Measurements from ENCODE around the gene CFAP119.

The CFAP119 gene

DNA sequence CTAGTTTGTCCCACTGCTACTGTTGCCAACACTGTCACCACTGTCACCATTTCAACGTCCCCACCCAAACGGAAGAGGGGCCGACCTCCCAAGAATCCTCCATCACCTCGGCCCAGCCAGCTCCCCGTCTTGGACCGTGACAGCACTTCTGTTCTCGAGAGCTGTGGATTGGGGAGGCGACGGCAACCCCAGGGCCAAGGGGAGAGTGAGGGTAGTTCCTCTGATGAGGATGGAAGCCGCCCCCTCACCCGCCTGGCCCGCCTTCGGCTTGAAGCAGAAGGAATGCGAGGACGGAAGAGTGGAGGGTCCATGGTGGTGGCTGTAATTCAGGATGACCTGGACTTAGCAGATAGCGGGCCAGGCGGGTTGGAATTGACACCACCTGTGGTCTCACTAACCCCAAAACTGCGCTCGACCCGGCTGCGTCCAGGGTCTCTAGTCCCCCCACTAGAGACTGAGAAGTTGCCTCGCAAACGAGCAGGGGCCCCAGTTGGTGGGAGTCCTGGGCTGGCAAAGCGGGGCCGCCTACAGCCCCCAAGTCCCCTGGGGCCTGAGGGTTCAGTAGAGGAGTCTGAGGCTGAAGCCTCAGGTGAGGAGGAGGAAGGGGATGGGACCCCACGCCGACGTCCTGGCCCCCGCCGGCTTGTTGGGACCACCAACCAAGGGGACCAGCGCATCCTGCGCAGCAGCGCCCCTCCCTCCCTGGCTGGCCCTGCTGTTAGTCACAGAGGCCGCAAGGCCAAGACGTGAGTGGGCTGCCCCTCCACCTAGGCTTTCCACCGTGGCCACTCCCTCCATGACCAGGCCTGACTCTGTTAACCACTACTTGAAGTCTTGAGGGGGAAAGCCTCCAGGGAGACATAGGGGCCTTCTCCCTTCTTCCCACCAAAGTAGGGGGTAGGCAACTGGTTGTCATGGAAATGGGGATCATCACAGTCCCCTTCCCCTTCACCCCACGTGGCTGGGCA lies 22.6 kb downstream of the CFAP119 start:
- DNase-seq, result no peak

DNA sequence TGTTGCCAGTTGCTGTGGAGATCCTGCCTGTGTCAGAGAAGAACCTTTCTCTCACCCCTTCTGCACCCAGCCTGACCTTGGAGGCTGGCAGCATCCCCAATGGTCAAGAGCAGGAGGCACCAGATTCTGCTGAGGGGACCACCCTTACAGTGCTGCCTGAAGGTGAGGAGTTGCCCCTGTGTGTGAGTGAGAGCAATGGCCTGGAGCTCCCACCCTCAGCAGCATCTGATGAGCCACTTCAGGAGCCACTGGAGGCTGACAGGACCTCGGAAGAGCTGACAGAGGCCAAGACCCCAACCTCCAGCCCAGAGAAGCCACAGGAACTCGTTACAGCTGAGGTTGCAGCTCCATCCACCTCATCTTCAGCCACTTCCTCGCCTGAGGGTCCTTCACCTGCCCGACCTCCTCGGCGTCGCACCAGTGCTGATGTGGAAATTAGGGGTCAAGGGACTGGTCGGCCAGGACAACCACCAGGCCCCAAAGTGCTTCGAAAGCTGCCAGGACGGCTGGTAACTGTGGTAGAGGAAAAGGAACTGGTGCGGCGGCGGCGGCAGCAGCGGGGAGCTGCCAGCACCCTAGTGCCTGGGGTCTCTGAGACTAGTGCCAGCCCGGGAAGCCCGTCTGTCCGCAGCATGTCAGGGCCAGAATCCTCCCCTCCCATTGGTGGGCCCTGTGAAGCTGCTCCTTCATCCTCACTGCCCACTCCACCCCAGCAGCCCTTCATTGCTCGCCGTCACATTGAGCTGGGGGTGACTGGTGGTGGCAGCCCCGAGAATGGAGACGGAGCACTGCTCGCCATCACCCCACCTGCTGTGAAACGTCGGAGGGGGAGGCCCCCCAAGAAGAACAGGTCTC lies 23.8 kb downstream of the CFAP119 start:
- no peak for DNase-seq

DNA sequence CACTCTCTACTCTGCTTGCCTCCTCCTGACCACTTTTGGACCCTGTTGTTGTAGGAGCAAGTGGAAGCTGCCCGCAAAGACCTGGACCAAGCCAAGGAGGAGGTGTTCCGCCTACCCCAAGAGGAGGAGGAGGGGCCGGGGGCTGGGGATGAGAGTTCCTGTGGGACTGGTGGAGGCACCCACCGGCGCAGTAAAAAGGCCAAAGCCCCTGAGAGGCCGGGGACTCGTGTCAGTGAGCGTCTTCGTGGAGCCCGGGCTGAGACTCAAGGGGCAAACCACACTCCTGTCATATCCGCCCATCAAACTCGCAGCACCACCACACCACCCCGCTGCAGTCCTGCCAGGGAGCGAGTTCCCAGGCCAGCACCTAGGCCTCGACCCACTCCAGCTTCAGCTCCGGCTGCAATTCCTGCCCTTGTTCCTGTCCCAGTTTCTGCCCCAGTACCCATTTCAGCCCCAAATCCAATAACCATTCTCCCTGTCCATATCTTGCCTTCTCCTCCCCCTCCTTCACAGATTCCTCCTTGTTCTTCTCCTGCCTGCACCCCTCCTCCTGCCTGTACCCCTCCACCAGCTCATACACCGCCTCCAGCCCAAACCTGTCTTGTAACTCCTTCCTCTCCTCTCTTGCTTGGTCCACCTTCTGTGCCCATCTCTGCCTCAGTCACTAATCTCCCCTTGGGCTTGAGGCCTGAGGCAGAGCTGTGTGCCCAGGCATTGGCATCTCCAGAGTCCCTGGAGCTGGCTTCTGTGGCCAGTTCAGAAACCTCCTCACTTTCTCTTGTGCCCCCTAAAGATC lies 24.7 kb downstream of the CFAP119 start:
- no peak for DNase-seq

DNA sequence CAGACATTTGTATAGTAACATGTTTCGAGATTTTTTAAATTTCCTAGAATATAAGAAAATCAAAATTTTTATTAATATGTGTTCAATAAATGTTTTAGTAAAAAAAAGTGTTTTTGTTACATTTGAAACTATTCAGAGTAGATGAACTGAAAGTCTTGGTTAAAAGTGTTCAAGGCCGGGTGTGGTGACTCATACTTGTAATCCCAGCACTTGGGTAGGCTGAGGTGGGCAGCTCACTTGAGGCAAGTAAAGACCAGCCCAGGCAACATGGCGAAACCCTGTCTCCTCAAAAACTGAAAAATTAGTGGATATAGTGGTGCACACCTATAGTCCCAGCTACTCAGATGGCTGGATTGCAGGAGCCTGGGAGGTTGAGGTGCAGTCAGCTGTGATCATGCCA lies 30.5 kb downstream of the CFAP119 start:
- DNase-seq, result no peak

DNA sequence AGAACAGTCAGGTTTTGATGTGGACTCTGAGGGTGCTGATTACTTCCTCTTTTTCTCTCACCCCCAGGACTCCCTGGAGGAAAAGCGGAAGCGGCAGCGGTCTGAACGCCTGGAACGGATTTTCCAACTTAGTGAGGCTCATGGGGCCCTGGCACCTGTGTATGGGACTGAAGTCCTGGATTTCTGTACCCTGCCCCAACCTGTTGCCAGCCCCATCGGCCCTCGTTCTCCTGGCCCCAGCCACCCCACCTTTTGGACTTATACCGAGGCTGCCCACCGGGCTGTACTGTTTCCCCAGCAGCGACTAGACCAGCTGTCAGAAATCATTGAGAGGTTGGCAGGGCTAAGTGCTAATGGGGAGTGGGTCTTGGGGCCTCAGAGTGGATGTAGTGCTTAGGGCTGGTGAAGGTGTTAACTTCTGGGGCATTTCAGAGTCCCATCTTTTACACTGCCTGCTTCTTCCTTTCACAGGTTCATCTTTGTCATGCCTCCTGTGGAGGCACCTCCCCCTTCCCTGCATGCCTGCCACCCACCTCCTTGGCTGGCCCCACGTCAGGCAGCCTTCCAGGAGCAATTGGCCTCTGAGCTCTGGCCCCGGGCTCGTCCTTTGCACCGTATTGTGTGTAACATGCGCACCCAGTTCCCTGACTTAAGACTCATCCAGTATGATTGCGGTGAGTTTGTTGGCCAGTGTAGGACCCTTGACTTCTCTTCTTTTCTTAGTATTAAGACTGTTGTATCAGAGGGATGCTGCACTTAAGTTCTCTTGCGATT lies 32.8 kb downstream of the CFAP119 start:
- DNase-seq, result no peak

DNA sequence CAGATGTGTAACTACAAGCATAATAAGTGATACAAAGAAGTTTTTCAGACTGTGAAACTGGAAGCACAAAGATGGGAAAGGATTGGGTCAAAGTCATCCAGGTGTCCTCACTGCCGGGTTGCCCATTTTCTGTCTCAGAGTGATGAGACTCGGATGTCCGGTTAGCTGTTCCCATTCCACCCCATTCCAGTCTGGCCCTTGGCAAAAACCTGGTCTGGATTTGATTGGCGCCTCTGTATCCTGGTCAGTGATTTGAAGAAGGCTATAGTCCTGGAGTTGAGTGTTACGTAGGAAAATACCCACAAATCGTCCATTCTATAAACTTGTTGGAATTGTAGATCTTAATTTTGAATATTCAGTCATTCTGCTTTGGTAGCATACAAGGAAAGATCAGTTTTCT lies 33.5 kb downstream of the CFAP119 start:
- no peak for DNase-seq

DNA sequence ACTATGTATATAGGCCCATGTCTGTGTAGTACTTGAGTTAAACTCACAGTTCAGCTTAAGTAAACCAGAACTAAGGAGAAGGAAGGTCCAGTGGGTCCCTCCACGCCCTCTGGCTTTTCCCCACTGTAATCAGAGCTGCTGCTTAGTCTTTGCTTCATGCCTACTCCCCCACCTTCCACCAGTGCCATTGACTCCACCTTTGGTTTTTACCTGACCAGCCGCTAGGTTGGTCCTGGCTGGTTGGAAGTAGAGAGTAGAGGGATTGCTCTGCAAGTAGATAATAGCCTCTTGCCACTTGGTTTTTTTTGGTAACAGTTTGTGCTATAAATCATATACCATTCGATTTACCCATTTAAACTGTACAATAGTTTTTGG lies 36.5 kb downstream of the CFAP119 start:
- DNase-seq, result no peak

DNA sequence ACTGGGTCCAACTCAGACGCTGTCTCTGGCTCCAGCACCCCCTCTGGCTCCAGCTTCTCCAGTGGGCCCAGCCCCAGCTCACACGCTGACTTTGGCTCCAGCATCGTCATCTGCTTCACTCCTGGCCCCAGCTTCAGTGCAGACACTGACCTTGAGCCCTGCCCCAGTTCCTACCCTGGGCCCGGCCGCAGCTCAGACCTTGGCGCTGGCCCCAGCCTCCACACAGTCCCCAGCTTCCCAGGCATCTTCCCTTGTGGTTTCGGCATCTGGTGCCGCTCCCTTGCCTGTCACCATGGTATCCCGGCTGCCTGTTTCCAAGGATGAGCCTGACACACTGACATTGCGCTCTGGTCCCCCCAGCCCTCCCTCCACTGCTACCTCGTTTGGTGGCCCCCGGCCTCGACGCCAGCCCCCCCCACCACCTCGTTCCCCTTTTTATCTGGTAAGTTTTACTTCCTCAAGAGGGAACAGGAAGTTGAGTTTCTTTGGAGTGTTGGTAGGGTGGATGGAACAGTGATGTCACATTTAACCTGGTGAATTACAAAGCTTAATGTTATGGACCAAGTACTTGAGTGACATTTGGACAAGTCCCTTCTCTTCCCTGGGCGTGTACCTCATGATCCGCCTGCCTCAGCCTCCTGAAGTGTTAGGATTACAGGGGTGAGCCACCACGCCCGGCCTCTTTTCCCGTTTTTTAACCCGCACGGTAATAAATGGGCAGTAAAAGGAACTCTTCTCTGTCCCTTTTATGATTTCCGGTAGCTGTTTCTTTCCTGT lies 37.0 kb downstream of the CFAP119 start:
- no peak for DNase-seq

DNA sequence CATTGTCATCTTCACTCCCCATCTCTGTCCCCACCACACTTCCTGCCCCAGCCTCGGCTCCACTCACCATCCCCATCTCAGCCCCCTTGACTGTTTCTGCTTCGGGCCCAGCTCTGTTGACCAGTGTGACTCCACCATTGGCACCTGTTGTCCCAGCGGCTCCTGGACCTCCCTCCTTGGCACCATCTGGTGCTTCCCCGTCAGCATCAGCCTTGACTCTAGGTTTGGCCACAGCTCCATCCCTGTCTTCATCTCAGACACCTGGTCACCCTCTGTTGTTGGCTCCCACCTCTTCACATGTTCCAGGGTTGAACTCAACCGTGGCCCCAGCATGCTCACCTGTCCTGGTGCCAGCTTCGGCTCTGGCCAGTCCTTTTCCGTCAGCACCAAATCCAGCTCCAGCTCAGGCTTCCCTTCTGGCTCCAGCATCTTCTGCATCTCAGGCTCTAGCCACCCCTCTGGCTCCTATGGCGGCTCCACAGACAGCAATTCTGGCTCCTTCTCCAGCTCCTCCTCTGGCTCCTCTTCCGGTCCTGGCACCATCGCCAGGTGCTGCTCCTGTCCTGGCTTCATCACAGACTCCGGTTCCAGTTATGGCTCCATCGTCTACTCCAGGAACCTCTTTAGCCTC lies 38.0 kb downstream of the CFAP119 start:
- no peak for DNase-seq

DNA sequence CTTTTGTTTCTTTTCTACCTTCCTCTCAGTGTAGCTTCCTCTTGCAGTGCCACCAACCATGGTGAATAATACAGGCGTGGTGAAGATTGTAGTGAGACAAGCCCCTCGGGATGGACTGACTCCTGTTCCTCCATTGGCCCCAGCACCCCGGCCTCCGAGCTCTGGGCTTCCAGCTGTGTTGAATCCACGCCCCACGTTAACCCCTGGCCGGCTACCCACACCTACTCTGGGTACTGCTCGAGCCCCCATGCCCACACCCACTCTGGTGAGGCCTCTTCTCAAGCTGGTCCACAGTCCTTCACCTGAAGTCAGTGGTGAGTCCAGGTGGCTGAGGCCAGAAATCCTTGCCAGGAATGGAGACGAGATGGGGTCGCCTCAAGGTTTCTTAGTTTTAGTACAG lies 38.9 kb downstream of the CFAP119 start:
- DNase-seq, result no peak

DNA sequence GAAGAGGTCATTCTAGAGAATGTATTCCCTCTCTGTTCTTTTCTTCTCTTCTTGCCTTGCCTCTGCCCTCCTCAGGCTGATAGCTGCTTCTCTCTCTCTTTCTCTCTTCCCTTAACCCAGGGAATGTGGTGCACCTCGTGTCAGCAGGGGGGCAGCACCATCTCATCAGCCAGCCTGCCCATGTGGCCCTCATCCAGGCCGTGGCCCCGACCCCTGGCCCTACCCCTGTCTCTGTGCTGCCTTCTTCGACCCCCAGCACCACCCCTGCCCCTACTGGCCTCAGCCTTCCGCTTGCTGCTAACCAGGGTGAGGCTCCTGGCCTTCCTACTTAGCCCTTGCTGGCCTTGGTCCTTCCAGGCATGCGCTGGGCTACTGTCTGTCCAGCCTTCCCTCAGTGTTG lies 39.4 kb downstream of the CFAP119 start:
- no peak for DNase-seq

DNA sequence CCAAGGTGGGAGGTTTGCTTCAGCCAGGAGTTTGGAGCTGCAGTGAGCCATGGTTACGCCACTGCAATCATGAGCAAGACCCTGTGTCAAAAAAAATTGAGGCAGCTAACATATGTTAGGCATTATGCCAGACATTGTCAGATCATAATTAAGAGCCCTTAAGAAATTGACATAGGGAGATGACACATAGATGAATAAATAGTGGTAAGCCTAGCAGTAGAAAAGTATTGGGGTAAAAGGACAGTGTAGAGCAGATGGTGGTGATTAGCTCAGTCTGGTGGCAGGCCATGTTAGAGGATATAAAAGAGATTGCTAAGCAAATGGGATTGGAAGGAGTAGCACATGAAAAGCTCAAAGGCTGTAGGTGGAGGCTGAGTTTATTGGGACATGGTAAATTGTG lies 40.3 kb downstream of the CFAP119 start:
- DNase-seq, result no peak

DNA sequence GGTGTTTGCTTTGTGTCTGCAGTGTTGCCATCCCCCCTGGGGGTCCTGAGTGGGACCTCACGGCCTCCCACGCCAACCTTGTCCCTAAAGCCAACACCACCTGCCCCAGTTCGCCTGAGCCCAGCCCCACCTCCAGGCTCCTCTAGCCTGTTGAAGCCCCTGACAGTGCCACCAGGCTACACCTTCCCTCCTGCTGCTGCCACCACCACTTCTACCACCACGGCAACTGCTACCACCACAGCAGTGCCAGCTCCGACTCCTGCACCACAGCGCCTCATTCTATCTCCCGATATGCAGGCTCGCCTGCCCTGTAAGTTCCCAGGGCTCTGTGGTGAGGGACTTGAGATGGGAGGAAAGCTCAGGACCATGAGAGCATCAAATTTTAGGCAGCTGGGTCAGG lies 40.7 kb downstream of the CFAP119 start:
- DNase-seq, result no peak

DNA sequence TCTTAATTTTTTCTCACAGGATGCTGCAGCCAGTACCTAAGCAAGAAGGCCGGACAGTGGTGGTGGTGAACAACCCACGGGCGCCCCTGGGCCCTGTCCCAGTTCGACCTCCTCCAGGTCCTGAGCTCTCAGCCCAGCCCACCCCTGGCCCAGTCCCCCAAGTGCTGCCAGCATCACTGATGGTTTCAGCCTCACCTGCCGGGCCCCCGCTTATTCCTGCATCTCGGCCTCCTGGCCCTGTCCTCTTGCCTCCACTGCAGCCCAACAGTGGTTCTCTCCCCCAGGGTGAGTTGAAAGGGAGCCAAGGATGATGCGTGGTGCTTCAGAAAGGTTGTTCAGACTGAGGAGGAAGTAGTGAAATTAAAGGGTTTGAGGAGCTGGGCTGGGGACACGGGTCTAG lies 41.2 kb downstream of the CFAP119 start:
- DNase-seq, result no peak

DNA sequence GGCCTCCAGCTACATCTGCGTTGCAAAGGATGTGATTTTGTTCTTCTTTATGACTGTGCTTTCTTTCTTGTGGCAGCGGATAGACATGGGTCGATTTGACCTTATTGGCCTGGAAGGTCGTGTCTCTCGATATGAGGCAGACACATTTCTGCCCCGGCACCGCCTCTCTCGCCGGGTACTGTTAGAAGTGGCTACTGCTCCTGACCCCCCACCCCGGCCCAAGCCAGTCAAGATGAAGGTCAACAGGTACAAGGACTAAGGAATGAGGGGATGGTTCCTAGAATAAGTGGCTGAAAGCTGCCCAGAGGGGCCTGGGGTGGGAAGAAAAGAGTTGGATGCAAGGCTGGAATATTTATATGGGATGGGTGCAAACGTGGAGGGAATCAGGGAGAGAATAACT lies 41.8 kb downstream of the CFAP119 start:
- no peak for DNase-seq

DNA sequence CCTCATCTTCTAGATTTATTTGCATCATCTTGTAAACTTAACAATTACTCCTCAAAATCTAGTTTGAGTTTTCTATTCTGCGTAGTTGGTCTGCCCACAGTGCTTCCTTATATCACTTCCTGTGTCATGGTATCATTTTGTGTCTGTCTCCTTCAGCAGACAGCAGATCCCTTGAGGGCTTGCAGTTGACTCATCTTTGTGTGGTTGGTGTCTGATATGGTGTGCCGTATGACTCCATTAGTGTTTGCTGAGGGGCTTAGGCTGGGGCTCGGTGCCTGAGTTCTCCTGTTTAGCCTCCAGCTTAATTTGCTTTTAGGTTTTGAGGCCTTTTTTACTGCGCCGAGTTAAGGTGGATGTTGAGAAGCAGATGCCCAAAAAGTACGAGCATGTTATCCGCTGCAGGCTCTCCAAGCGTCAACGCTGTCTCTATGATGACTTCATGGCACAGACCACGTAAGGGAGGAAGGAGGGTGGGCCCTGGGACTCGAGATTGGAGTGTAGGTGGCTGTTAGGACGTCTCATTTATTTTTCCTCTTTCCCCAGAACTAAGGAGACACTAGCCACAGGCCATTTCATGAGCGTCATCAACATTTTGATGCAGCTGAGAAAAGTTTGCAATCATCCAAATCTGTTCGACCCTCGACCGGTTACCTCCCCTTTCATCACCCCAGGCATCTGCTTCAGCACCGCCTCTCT lies 46.0 kb downstream of the CFAP119 start:
- DNase-seq, result no peak

DNA sequence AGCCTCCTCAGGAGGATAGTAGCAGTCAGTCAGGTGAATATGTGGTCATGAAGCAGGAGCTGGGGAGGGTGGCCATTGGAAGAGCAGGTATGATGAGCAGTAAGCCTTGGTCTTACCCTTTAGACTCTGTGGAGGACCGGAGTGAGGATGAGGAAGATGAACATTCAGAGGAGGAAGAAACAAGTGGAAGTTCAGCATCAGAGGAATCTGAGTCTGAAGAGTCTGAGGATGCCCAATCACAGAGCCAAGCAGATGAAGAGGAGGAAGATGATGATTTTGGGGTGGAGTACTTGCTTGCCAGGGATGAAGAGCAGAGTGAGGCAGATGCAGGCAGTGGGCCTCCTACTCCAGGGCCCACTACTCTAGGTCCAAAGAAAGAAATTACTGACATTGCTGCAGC lies 50.1 kb downstream of the CFAP119 start:
- DNase-seq, result no peak

DNA sequence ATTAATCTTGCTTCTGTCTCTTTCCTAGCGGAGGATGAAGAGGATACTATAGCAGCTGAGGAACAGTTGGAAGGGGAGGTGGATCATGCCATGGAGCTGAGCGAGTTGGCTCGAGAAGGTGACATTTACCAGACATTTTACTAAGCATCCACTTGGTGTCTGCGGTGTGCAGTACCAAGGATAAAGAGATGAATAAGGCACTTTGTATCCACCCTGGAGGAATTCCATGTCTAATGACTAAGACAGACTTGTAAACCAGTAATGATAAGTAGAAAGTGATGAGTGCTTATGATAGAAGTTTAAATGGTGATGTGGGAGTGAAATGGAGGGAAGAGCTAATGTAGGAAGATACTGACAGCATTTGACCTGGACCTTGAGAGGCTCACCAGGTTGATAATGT lies 50.9 kb downstream of the CFAP119 start:
- DNase-seq, result no peak

Data from DMS153 (cell line).